ENCODE results near the gene CADM2. TPM values are rescaled to one million over a fixed set of nuclear protein-coding genes. Genes with fewer than 3 reads are reported as not detected.

Gene CADM2
- total and polyA plus RNA-seq, 2 experiments from 2014 or later: 13.3 to 47.5 TPM

DNA sequence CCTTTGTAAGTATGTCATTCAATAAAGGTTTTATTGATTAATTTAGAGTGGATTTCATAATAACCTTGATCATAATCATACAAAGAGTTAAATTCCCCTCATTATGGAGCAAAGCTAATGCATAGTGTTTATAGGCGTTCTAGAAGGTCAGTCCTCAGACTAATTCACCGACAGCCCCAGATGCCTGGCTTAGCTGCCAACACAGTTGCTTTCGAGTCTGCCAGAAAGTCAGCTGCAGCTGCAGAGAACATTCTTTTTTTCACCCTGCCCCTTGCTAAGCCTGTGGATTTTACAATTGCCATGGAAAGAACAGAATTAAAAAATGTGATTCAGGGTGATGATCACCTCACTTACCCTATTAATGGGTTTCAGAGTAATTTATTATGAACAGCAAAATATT lies 21.2 kb downstream of the CADM2 start (continued):
- no peak for TF ChIP-seq ZNF462 (CRISPR knock-in tag; IDR thresholded peaks at IDR 0.05)

DNA sequence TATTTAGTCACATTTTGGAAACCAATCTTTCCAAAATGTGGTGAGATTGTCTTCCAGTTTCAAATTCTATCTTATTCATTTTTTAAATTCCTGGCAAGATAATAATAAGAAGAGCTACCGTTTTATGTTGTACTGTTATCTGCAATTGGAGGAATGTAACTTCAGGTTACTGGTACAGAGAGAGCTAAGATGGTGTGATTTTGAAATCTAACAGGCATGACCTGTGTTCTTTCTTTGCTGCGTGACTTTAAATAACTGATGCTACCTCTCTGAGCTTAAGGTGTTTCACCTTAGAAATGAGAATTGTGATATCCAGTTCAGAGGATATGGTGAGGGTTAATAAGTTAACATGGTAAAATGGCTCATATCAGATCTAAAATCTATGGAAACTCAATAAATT lies 21.7 kb downstream of the CADM2 start:
- no peak overlapping the region for H3K27ac ChIP-seq (ENCODE audit: low read depth)
- no peaks in the 10 kb centered on the region for H3K36me3 ChIP-seq (ENCODE audit: insufficient read depth)
- H3K4me1 ChIP-seq (ENCODE audit: insufficient read depth): peaks cover 38% of the 10 kb centered on the region
- H3K9me2 ChIP-seq (ENCODE audit: insufficient read depth): no peaks in the 10 kb centered on the region
- Mint-ChIP-seq H3K27ac (no peak overlapping the region; the same call in 1 of the 2 replicates), H3K4me1 (peaks cover 42% of the 10 kb centered on the region), H3K36me3 (ENCODE audit: low read depth) (no peaks in the 10 kb centered on the region), H3K4me3 (no peak overlapping the region), H3K27me3 (ENCODE audit: insufficient read depth, low read depth, poor library complexity) (no peaks in the 10 kb centered on the region), H3K9me3 (no peaks in the 10 kb centered on the region; the same call in 2 of the 3 replicates)
- peaks cover 3% of the 10 kb centered on the region for H3K79me2 ChIP-seq (replicated peaks; ENCODE audit: insufficient read depth)
- no peaks in the 10 kb centered on the region for H3K27me3 ChIP-seq (ENCODE audit: insufficient read depth)
- no peaks in the 10 kb centered on the region for H3F3A ChIP-seq (replicated peaks; ENCODE audit: low read depth)
- no peak overlapping the region for H3K4me3 ChIP-seq
- H4K20me1 ChIP-seq (replicated peaks; ENCODE audit: insufficient read depth): no peaks in the 10 kb centered on the region
- ATAC-seq (no peak), DNase-seq (ENCODE audit: low spot score) (no peak)
- no peak overlapping the region for H3K4me2 ChIP-seq
- H2AFZ ChIP-seq: no peak overlapping the region
- TF ChIP-seq ZNF462 (CRISPR knock-in tag; IDR thresholded peaks at IDR 0.05): no peak
- no peak for TF ChIP-seq POLR2AphosphoS5 (IDR thresholded peaks at IDR 0.05; ENCODE audit: low read depth)
- TF ChIP-seq NANOG (IDR thresholded peaks at IDR 0.05; ENCODE audit: borderline replicate concordance): no peak
- no peak for TF ChIP-seq JUNB (IDR thresholded peaks at IDR 0.05; ENCODE audit: unreplicated experiment)
- no peak for TF ChIP-seq ZNF114 (CRISPR knock-in tag; IDR thresholded peaks at IDR 0.05)
- TF ChIP-seq CREB1 (CRISPR knock-in tag; IDR thresholded peaks at IDR 0.05; ENCODE audit: low read depth): no peak
- TF ChIP-seq EZH2 (IDR thresholded peaks at IDR 0.05; ENCODE audit: low read depth, unreplicated experiment): no peak
- no peak for TF ChIP-seq ETS1 (IDR thresholded peaks at IDR 0.05)
- TF ChIP-seq EZH2phosphoT487 (IDR thresholded peaks at IDR 0.05; ENCODE audit: unreplicated experiment): no peak
